Colon (tissue), 2 donors: Measurements from ENCODE around the gene ILF2.
"Not testable (repeated sequence)": the region's sequence is repeated elsewhere in the genome, so short reads cannot be mapped to it uniquely, and the experiment has no call there.

ENCODE experiments used
- FAIRE-seq: peaks from 2 replicates; lab custom pipeline; 2012; peaks lifted over from hg19 to GRCh38; lab: Jason Lieb, UNC
- donor health status: control.
- donor health status: control.

The ILF2 gene

GRCh38 chr1:153670859-153671627 lies at the start of gene ILF2:
Gene ILF2 (minus strand): TSS chr1:153670993. CDS start chr1:153670922, 71 bp downstream.
- FAIRE-seq: peak; percentile 96

GRCh38 chr1:153717330-153717729 lies 46.5 kb upstream of the ILF2 start:
- no peak for FAIRE-seq

- not testable (repeated sequence) for FAIRE-seq
These were observed 45.4 kb upstream of the ILF2 start for GRCh38 chr1:153716211-153716610.

GRCh38 chr1:153711026-153711425 lies 40.2 kb upstream of the ILF2 start:
- no peak for FAIRE-seq

- FAIRE-seq: no peak
These were observed 34.7 kb upstream of the ILF2 start for GRCh38 chr1:153705484-153705883.

GRCh38 chr1:153699768-153700167 lies 29.0 kb upstream of the ILF2 start:
- no peak for FAIRE-seq

- FAIRE-seq: no peak
These were observed 28.3 kb upstream of the ILF2 start for GRCh38 chr1:153698923-153699714.

GRCh38 chr1:153698020-153698922 lies 27.5 kb upstream of the ILF2 start:
- FAIRE-seq: no peak

- FAIRE-seq: no peak
These were observed 26.6 kb upstream of the ILF2 start for GRCh38 chr1:153697191-153698019.

- FAIRE-seq: no peak
These were observed 25.9 kb upstream of the ILF2 start for GRCh38 chr1:153696741-153697140.

- FAIRE-seq: no peak
These were observed 22.7 kb upstream of the ILF2 start for GRCh38 chr1:153693466-153693865.

- FAIRE-seq: no peak
These were observed 18.0 kb upstream of the ILF2 start for GRCh38 chr1:153688736-153689328.

- FAIRE-seq: no peak
These were observed 17.5 kb upstream of the ILF2 start for GRCh38 chr1:153688276-153688675.

- no peak for FAIRE-seq
These were observed 16.7 kb upstream of the ILF2 start for GRCh38 chr1:153687346-153688125.

GRCh38 chr1:153685544-153686340 lies 14.9 kb upstream of the ILF2 start:
- FAIRE-seq: no peak

GRCh38 chr1:153684892-153685291 lies 14.1 kb upstream of the ILF2 start:
- FAIRE-seq: no peak

- no peak for FAIRE-seq
These were observed 13.1 kb upstream of the ILF2 start for GRCh38 chr1:153683854-153684253.

- no peak for FAIRE-seq
These were observed 11.9 kb upstream of the ILF2 start for GRCh38 chr1:153682730-153683129.

- no peak for FAIRE-seq
These were observed 9.3 kb upstream of the ILF2 start for GRCh38 chr1:153680120-153680403.
